BJ (cell line): ENCODE results near the gene EFHC2. TPM values are rescaled to one million over a fixed set of nuclear protein-coding genes. Genes with fewer than 3 reads are reported as not detected.

Experiments
- CTCF ChIA-PET: fragments of 350-600 bp; formaldehyde crosslinking; extraction: SDS; loops from one replicate; lab custom pipeline; 2021; ENCODE audit warnings: antibody characterized with exemption, inconsistent platforms; lab: Yijun Ruan, JAX
- POLR2A ChIA-PET: fragments of 300-600 bp; sonication (Branson Sonifier 250); formaldehyde crosslinking; extraction: SDS; loops from one replicate; lab custom pipeline; 2021; ENCODE audit warnings: antibody characterized with exemption; lab: Charles Lee
- DNase-seq: peaks from one replicate; pipeline ENCODE4 v3.0.0-alpha.2; 2011; ENCODE audit warnings: low read depth
- H3K27me3 ChIP-seq: 2 replicates; pipeline ENCODE4 v1.6.0; 2011; ENCODE audit warnings: low read length; ENCODE audit not compliant: control insufficient read depth, insufficient read depth
- H3K36me3 ChIP-seq: 2 replicates; pipeline ENCODE4 v1.5.1; 2011; ENCODE audit warnings: low read length; ENCODE audit not compliant: control insufficient read depth, insufficient read depth
- H3K4me3 ChIP-seq: 2 replicates; pipeline ENCODE4 v1.5.1; 2011; ENCODE audit warnings: low read depth, mild to moderate bottlenecking, control low read depth, low read length
- CTCF ChIP-seq: IDR thresholded peaks from 2 replicates; pipeline ENCODE4 v1.5.1; 2011; ENCODE audit warnings: low read depth, mild to moderate bottlenecking, control low read depth, inconsistent platforms, low read length, moderate library complexity; ENCODE audit not compliant: insufficient read depth
- polyA plus RNA-seq: library from polyadenylated mRNA; depleted of rRNA; stranded (reverse); fragments of >200 nt; gene quantifications from 2 replicates; pipeline ENCODE4 v1.2.3, GENCODE V29; 2011

Gene EFHC2
- polyA plus RNA-seq, 1 experiment: not detected

GRCh38 chrX:44314259-44314734 lies 29.2 kb downstream of the EFHC2 start:
- POLR2A ChIA-PET: no interaction called here
- DNase-seq: no peak
- Histone ChIP-seq H3K27me3 (no peaks in the 10 kb centered on the region), H3K4me3 (no peak overlapping the region), H3K36me3 (no peaks in the 10 kb centered on the region)
- CTCF ChIA-PET: no interaction called here
- no peak for TF ChIP-seq CTCF

GRCh38 chrX:44312421-44312820 lies 31.1 kb downstream of the EFHC2 start:
- TF ChIP-seq CTCF: no peak
- ChIA-PET CTCF (no interaction called here), POLR2A (no interaction called here)
- no peak for DNase-seq
- H3K27me3 ChIP-seq: no peaks in the 10 kb centered on the region
- no peak overlapping the region for H3K4me3 ChIP-seq
- H3K36me3 ChIP-seq: no peaks in the 10 kb centered on the region

- DNase-seq: no peak
- CTCF ChIA-PET: no interaction called here
- H3K4me3 ChIP-seq: no peak overlapping the region
- POLR2A ChIA-PET: no interaction called here
- H3K36me3 ChIP-seq: no peaks in the 10 kb centered on the region
- no peak for TF ChIP-seq CTCF
- no peaks in the 10 kb centered on the region for H3K27me3 ChIP-seq
Observed at GRCh38 chrX:44310227-44310626, 33.2 kb downstream of the EFHC2 start.

- CTCF ChIA-PET: no interaction called here
- Histone ChIP-seq H3K36me3 (no peaks in the 10 kb centered on the region), H3K27me3 (no peaks in the 10 kb centered on the region), H3K4me3 (no peak overlapping the region)
- POLR2A ChIA-PET: no interaction called here
- no peak for TF ChIP-seq CTCF
- no peak for DNase-seq
Observed at GRCh38 chrX:44308869-44309268, 34.6 kb downstream of the EFHC2 start.

- ChIA-PET CTCF (no interaction called here), POLR2A (no interaction called here)
- H3K36me3 ChIP-seq: no peaks in the 10 kb centered on the region
- H3K4me3 ChIP-seq: no peak overlapping the region
- H3K27me3 ChIP-seq: no peaks in the 10 kb centered on the region
- no peak for DNase-seq
- TF ChIP-seq CTCF: no peak
Observed at GRCh38 chrX:44306356-44306755, 37.1 kb downstream of the EFHC2 start.
